SKM-1 (cell line): Measurements from ENCODE around the gene GALNT18.

Experiments used
- DNase-seq: peaks from one replicate; lab custom pipeline; 2025; ENCODE audit not compliant: unreplicated experiment; lab: John Stamatoyannopoulos, UW

Gene GALNT18

DNA sequence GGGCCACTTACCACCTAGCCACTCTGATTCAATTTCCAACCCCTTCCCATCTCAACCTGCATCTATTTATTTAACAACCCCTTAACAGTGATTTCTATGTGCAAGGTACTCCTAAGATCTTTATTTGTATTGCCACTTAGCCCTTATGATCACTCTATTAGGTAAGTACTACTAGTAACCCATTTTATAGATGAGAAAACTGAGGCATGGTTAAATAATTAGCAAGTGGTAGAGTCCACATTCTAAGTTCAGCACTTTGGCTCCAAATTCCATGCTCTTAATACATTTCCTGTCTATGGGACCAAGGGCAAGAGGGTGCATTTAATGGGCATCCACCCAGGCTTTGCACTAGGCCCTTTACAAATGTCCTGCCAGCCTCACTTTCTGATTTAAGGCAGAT lies 230.6 kb downstream of the GALNT18 start:
- no peak for DNase-seq

DNA sequence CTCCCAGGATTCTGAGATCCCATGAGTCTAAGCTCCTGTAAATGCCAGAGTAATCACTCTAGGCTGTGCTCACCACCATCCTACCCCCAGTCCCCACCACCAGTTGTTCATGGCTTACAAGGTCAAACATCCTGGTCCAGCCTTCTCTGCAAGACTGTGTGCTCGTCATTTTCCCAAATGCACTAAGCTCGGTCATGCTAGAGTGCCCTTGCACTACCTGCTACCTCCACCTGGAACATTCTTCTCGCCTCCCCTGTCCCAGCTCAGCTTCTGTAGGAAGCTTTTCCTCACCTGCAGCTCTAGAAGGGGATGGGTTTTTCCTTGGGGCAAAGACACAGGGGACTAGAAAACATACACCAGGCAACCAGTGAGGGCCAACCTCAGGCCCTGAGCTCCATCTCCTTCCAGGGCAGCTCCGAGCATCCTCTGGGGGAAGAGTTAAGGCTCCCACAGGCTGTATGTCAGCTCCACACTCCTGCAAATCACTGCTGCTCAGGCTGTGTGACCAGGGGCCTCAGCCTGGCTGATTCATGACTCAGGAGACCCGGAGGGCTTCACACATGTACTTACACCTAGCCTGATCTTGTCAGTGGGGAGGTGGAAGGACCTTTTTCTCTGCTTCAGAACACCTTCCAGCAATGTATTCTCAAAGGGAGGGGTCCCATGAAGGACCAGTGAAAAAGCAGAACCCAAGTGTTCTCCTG lies 231.6 kb downstream of the GALNT18 start:
- DNase-seq, result no peak

DNA sequence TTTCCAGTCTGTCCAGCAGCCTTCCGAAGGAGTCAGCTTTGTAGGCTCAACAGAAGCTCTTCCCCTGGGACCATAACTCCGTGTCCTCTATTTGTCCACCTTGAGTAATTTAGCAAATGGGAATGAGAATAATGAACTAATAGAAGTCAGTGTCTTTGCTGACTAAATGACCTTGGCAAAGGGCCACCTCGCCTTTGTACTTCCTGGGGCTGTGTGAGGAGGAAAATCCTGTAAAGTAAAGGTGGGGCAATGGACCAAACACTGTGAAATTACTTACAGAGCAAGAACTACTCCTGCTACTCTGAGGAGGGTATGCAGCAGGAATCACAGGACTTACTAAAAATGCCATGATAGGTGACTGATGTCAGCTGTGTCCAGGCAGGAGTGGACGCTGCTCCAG lies 232.6 kb downstream of the GALNT18 start:
- DNase-seq, result no peak

DNA sequence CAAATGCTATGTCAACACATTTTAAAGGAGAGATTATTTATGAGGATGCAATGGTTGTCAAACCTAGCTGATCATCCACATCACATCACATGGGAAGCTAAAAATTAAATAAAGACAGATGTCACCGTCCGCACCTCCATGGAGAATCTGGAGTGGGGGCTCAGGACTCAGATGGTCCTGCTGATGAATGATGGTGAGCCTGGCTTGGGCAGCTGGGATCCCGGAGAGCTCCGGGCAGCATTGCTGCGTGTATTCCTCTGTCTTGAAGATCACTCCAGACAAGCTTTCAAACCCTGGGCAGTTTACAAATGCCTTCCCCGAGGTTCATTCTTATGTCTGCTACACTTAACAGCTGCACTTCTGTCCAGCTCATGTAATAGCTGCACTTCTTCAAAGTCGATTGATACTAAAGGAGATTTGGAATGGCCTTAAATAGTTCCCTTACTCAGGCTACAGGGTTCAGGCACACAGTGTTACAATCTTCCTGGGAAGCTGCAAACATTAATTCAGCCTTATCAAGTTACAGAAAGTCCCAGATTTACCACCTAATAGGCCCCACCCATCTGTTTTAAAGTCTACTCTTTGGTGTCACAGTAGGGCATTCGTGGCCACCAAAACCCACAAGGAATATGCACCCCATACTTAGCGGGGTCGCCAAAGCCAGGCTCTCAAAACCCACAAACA lies 234.0 kb downstream of the GALNT18 start:
- no peak for DNase-seq

DNA sequence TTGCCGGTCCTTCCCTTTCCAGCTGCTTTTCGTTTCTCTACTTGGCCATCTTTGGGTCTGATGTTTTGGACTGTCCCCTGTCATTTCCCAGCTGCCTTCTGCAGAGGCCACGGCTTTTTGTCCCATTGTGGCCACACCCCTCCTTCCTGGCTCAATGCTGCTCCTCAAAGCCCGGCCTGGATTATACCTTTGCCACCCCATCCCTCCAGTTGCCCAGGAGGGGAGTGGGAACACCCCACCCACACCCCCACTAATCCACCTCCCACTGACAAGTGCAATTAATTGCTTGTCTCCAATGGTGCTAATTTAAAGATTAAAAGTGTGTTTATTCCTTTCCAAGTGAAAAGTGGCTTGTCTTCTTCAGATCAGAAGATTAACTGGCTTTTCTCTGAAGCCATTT lies 234.6 kb downstream of the GALNT18 start:
- no peak for DNase-seq

DNA sequence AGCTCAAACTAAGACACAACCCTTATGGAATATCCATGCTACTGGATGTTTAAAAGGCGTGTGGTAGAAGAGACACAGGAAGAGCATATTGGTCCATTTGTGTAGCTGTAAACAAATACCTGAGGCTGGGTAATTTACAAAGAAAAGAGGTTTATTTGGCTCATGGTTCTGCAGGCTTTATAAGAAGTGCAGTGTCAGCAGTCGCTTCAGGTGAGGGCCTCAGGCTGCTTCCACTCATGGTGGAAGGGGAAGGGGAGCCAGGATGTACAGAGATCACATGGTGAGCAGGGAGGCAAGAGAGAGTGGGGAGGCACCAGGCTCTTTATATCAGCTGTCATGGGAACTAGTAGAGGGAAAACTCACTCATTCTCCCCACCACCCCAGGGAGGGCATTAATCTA lies 237.0 kb downstream of the GALNT18 start:
- DNase-seq, result no peak

DNA sequence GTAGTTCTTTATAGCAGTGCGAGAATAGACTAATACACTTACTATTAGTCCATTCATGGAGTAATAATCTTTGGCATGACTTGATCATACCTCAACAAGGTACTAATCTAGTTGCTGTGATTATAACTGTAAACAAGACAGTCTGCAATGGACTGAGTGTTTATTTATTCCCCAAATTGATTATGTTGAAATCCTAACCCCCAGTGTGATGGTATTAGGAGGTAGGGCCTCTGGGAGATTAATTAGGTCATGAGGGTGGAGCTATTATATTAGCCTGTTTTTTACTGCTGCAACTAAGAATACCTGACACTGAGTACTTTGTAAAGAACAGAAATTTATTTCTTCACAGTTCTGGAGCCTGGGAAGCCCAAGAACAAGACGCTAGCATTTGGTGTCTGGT lies 237.8 kb downstream of the GALNT18 start:
- no peak for DNase-seq

DNA sequence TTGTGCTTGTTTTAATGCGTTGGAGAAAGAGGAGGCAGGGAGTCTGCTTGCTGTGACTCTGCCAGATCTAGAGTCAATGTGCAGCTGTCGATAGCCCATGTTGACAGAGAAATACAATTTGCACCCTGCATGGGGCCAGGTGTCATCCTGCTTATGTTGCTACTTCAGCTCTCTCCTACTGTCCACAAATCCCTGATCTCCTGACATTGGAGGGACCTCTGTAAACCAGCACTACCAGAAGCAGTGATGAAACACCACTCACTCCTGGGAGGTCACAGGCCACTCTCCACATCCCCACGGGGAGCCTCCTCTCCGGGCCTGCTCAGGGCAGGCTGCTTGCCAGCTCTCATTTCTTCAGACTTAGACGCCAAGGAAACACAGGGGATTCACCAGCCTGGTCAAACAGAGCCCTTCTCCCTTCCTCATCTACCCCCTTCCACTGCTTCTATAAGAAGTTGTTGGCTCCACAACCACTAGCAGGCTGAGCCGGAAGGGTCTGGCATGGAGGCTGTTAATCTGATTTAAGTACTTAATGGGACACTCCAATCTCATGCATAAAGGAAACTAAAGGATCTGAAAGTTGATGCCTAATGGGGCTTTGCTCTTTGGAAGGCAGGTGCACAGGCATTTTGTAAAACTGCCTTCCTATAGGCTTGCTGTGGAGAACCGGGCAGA lies 238.8 kb downstream of the GALNT18 start:
- DNase-seq, result no peak

DNA sequence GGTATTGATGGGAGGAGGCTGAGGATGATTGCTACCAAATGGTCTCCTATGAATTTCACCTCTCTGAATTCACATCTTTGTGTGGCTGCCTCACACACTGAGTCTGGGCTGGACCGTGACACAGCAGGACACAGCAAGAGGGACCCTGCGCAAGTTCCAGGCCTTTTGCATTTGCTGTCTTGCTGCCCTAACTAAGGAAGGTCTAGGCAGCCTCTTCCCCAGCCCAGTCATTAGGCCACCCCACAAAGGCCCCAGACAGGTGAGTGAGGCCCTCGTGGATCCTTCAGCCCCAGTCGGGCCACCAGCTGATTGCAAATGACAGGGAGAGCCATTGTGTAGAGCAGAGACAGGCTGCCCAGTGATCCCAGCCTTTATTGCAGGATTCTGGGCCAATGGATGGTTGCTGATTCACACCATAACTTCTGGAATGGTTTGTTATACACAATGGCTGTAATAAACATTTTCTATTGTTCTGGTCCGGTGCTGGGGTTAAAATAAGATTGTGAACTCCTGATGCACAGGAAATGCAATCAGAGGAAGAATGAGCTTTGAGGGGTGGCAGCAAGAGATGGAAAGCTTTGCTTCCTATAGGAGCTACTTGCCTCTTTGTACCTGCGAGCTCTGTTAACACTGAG lies 240.2 kb downstream of the GALNT18 start:
- no peak for DNase-seq

DNA sequence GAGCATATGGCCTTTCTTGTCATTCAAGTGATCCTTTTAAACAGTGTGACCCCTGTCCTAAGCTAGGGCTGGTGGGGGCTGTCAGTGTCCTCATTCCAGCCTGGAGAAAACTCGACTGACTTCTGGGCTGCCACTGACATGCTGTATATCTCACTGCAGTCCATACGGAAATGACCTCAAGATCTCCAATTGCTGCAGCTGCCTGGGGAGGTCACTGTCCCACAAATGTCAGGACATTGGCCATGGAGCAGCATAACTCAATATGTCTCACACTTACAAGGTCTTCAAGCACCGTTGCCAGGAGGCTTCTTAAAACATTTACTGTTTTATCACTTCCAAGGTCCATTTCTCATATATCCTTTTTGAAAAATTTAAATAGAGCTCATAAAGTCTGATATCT lies 240.9 kb downstream of the GALNT18 start:
- no peak for DNase-seq

DNA sequence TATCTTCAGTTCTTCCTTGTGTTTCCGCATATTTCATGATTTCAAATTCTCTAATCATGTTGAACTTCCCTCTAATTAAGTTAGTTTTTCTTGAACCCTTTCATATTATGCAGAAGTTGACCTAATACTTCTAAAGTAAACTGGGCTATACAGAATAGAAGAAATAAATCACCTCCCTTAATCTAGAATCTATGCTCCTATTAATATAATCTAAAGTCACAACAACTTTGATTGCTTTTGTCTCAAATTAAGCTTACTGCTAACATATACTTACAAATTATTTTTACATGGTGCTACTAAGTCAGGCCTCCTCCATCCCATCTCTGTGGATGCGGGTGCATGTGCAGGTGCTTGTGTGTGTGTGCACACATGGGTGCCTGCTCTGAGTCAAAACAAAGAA lies 241.5 kb downstream of the GALNT18 start:
- no peak for DNase-seq

DNA sequence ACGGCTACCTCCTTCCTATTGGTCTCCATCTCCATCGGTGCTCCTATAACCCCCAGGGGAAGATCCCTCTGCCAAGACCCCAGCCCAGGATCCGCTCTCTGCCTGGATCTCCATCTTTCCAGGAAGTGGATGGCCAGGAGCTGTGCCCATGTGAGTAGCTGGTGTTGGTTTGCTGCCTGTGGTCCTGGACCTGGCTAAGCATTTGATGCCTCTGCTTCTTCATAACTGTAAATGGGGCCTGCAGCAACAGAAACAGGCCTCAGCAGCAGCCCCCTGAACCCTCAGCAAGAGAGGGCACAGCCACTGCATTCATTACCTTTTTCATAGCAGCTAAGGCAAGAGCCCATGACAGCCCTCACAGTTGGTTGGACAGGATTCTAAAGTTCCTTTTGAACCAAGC lies 242.1 kb downstream of the GALNT18 start:
- DNase-seq, result no peak

DNA sequence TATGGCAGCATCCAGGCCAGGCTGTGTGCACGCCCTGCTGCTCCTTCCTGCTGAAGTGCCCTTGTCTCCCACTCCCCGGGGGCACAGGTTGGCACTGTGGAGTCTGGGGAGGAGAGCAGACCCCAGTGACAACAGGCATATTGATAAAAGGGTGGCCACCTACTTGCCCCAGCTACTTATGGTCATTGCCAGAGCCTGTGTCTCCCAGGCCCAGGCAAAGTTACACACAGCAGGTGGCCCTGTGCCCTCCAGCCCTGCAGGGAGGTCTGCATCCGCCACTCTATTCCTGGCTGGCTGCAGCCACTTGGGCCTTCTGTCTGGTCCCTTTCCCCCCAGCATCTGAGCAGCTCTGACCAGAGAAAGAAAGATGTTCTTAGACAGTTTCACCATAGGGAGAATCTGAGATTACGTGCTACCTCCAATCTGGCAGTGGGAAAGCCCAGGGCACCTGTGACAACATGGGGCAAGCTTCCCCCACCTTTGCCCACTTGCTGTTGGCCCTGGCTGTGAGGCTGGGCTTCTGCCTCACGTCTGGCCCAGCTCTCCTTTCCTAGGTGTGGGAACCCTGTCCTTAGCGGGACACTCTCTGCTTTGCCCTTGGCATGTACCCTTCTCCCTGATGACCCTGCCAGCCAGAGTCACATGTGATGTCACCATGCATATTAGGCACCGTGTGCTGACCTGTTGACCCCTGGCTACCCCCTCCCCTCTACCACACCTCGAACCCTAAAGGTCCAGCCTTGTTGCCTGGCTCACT lies 243.4 kb downstream of the GALNT18 start:
- DNase-seq, result no peak

DNA sequence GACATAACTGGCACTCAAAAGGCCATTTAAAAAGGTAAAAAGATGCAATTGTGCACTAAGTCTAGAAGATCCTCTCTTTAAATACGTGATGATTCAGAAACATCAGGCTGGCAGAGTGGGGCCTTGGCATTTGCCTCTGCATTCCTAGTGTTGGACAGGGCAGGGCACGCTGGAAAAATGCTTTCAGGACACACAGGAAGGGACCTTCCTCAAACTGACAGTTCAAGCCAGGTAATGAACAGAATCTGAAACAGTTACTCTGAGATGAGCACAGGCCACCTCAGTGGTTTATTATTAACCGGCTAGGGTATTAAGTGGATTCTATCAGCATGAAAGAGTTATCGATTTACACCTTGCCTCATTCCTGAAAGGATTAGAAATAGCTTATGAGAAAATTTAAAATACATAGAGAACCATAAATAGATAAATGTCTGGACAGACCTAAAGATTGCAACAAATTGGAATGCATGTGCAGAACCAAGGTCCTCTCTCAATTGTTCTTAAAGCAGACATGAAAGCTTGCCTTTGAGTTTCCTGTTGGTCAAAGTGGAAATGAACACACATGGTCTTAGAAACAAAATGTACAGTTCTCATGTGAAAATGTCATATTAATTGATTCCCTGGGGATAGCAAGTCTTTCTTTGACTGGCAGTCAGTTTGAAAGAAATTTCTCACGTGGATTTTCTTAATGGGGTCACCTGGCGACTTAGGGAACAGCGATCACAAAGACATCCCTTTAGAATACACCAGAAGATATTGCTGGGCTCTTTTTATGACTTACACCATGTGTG lies 247.3 kb downstream of the GALNT18 start:
- DNase-seq, result no peak

DNA sequence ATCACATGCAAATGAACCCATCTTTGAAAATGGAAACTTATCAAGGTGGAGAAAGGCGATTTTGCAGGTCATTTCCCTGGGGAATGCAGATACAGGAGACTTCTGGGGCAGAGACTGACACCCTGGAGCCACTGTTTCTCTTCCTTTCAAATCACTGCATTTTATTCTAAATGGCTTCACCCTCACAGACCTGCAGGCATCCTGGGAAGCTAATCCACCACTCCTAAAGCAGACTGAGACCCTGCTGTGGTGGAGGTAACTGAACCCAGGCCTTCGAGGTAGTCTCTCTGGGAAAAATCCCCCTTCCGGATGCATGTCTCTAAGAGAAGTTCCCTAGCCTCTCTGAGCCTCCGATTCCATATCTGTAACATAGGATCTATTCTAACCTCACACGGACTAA lies 247.9 kb downstream of the GALNT18 start:
- DNase-seq, result no peak

DNA sequence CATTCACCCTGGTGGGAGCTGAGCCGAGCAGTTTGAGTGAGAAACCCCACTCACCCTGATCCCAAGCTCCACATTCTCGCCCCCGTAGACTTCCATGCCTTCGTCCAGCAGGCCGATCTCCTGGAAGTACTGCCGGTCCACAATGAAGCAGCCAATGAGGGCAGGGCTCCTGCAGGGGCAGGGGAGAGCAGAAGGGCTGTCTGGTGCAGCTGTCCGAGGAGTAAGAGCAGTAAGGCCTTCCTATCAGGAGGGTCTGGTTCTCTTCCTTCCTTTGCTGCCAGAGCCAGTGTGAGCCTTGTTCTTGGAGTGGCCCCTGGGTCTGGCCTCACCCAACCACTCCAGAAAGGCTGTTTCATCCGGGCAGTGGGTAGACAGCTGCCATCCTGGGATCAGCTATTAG lies 249.3 kb downstream of the GALNT18 start:
- DNase-seq, result no peak

DNA sequence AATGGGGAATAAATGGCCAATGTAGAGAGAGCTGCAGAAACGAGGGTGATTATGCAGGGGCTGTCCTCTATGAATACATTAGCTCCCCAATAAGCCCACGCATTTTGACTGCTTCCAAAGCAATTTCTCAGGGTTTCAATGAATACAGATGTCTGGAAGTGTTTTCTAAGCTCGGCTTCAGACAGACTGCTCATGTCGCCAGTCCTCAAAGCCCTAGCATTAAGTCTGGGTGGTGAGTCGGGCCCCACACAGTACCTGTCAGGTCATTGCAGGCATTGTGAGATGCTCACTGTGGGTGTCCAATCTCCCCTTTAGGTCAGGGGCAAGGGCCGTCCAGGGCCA lies 250.9 kb downstream of the GALNT18 start:
- no peak for DNase-seq

DNA sequence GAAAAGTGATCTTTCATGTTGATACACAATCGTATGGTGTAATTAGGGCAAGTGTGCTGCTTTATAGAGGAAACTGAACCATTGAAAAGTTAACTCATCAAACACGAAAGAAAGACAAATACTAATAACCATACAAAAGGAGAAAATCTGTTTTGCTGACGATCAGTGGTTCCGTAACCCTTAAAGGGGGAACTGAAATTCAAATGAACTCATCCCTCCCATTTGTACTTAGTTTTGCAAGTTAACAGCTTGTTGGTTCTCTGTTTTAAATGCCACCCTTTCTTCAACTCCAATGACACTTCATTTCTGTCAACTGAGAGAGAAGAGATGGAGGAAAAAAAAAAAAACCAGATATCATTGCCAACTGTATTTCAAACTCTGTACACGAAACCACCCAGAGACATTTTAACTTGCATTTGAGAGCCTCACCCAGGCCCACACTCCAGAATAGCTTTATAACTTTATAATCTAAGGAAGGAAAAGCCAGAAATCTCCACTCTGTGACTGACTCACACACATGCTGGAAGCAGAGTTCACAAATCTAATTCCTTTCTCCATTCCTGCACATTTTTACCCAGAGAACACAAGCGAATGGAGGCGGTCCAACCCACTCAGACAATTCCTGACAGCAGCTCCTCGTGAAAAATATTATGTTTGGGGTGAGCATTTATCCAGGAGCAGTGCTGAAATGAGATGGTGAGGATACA lies 251.4 kb downstream of the GALNT18 start:
- DNase-seq, result no peak

DNA sequence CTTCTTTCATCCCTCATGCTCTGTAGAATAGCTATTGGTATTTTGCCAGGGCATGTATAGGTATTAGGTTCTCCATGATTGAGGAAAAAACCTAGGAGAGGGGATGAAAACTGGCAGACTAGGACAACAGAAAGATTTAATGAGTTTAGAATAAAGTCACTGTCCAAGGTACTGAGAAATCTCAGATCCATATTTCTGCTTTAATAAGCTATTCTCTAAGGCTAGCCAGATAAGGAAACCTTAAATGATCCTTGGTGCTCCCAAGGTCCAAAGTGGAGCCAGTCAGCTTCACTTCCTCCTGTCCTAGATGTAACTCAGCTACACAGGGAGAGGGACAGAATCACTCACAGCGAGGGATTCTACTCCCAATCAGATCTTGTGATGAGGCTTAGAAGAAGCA lies 255.0 kb downstream of the GALNT18 start:
- no peak for DNase-seq

DNA sequence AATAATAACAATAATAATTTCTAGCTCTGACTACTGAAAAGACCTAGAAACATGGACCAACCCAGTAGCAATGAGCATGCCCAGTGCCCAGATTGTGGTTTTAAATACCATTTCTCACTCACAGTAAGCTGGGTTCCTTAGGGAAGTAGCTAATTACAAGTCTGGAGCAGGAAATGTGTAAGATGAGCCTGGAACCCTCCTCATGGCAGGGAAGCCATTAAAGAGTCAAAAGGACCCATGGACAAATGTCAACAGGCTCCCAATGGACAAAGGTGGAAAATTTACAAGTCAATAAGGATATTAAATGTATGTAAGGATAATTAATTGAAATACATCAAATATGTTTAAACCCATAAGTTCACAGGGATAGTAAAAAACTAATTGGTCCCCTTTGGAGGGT lies 258.1 kb downstream of the GALNT18 start:
- no peak for DNase-seq
